Activated CD4-positive, alpha-beta T cell treated with anti-CD3 and anti-CD28 coated beads for 36 hours (primary cell): ENCODE results near the gene GP5. TPM values are rescaled to one million over a fixed set of nuclear protein-coding genes. Genes with fewer than 3 reads are reported as not detected.

Experiments used
- ATAC-seq: fragments of 200-7000 bp; cut with Tn5 transposase; one replicate; pipeline ENCODE4 v1.10.0; 2021; ENCODE audit warnings: mild to moderate bottlenecking, moderate library complexity
- CTCF ChIA-PET: fragments of 350-600 bp; sonication (Branson Sonifier 250); formaldehyde crosslinking; loops from one replicate; lab custom pipeline; 2021; ENCODE audit warnings: antibody characterized with exemption; lab: Charles Lee
- POLR2A ChIA-PET: fragments of 350-600 bp; sonication (Branson Sonifier 250); formaldehyde crosslinking; loops from one replicate; lab custom pipeline; 2021; ENCODE audit warnings: antibody characterized with exemption, inconsistent platforms; lab: Charles Lee
- DNase-seq: peaks from one replicate; pipeline ENCODE4 v3.0.0-alpha.2; 2020
- H3K27ac Mint-ChIP-seq: one replicate; pipeline ENCODE4 v1.8.0; 2021; ENCODE audit warnings: mixed read lengths
- H3K27me3 Mint-ChIP-seq: one replicate; pipeline ENCODE4 v1.8.0; 2021; ENCODE audit warnings: mixed read lengths
- H3K36me3 Mint-ChIP-seq: one replicate; pipeline ENCODE4 v1.8.0; 2021; ENCODE audit warnings: low read depth, mixed read lengths
- H3K4me1 Mint-ChIP-seq: one replicate; pipeline ENCODE4 v1.8.0; 2021; ENCODE audit warnings: mixed read lengths
- H3K4me3 Mint-ChIP-seq: one replicate; pipeline ENCODE4 v1.8.0; 2021; ENCODE audit warnings: mild to moderate bottlenecking, moderate library complexity, mixed read lengths
- H3K9me3 Mint-ChIP-seq: one replicate; pipeline ENCODE4 v1.8.0; 2021; ENCODE audit warnings: low read depth, mixed read lengths
- intact Hi-C, 2 experiments: fragments of 100-400 bp; cut with DNase I in 1 of 2; cut with micrococcal nuclease in 1 of 2; formaldehyde crosslinking; loops; one replicate each; pipeline versions ENCODE4 v1.14.2 to v1.15.1; 2022 to 2024; cut with DNase I, micrococcal nuclease
- total RNA-seq, 2 experiments: library from RNA; stranded (reverse); gene quantifications; one replicate each; pipeline ENCODE4 v1.2.3, GENCODE V29; 2021

Gene GP5
- total RNA-seq, 2 experiments from 2014 or later, result 0.37 to 0.39 TPM

GRCh38 chr3:194377708-194378107 is 21.4 kb downstream of the GP5 start:
- Mint-ChIP-seq H3K36me3 (no peaks in the 10 kb centered on the region), H3K4me3 (no peak overlapping the region), H3K27ac (no peak overlapping the region), H3K9me3 (no peaks in the 10 kb centered on the region), H3K27me3 (peaks cover 3% of the 10 kb centered on the region), H3K4me1 (no peaks in the 10 kb centered on the region)
- ATAC-seq (no peak), DNase-seq (no peak)
- ChIA-PET CTCF (interaction anchor here (0.5 to 1.0 kb wide), 3 partner anchors 73 to 300 kb away, joined by 3 read pairs; no protein-coding TSS in a partner anchor), POLR2A (no interaction called here)
- intact Hi-C loops, result no loop called here

GRCh38 chr3:194376241-194376560 is 22.9 kb downstream of the GP5 start:
- ChIA-PET CTCF (no interaction called here), POLR2A (no interaction called here)
- no peak for ATAC-seq
- Mint-ChIP-seq H3K9me3 (no peaks in the 10 kb centered on the region), H3K4me1 (no peaks in the 10 kb centered on the region), H3K36me3 (no peaks in the 10 kb centered on the region), H3K4me3 (no peak overlapping the region), H3K27me3 (peaks cover 3% of the 10 kb centered on the region), H3K27ac (no peak overlapping the region)
- intact Hi-C loops, result no loop called here
- no peak for DNase-seq

GRCh38 chr3:194375473-194376240 is 23.4 kb downstream of the GP5 start:
- CTCF ChIA-PET, result interaction anchor here (0.6 kb wide), 1 partner anchor 20 kb away, joined by 3 read pairs; no protein-coding TSS in a partner anchor
- POLR2A ChIA-PET, result no interaction called here
- no peak overlapping the region for H3K4me3 Mint-ChIP-seq

GRCh38 chr3:194374935-194375334 is 24.1 kb downstream of the GP5 start:
- Mint-ChIP-seq H3K4me3 (no peak overlapping the region), H3K9me3 (no peaks in the 10 kb centered on the region), H3K4me1 (no peaks in the 10 kb centered on the region), H3K27ac (no peak overlapping the region), H3K36me3 (no peaks in the 10 kb centered on the region), H3K27me3 (peaks cover 10% of the 10 kb centered on the region)
- intact Hi-C loops, result no loop called here
- CTCF ChIA-PET, result interaction anchor here (0.6 kb wide), 1 partner anchor 19 kb away, joined by 3 read pairs; no protein-coding TSS in a partner anchor
- DNase-seq (no peak), ATAC-seq (no peak)
- POLR2A ChIA-PET, result no interaction called here

More at GRCh38 chr3:194375473-194376240, 23.4 kb downstream of the GP5 start:
- DNase-seq, result no peak
- ATAC-seq, result no peak
- H3K36me3 Mint-ChIP-seq, result no peaks in the 10 kb centered on the region
- H3K9me3 Mint-ChIP-seq, result no peaks in the 10 kb centered on the region
- intact Hi-C loops, result no loop called here
- no peak overlapping the region for H3K27ac Mint-ChIP-seq
- no peaks in the 10 kb centered on the region for H3K4me1 Mint-ChIP-seq
- peaks cover 4% of the 10 kb centered on the region for H3K27me3 Mint-ChIP-seq

GRCh38 chr3:194373899-194374298 is 25.2 kb downstream of the GP5 start:
- POLR2A ChIA-PET, result no interaction called here
- CTCF ChIA-PET, result interaction anchor here (1.0 kb wide), 1 partner anchor 13 kb away, joined by 3 read pairs; no protein-coding TSS in a partner anchor
- Mint-ChIP-seq H3K4me1 (no peaks in the 10 kb centered on the region), H3K4me3 (no peak overlapping the region), H3K36me3 (no peaks in the 10 kb centered on the region), H3K9me3 (no peaks in the 10 kb centered on the region), H3K27me3 (peaks cover 18% of the 10 kb centered on the region), H3K27ac (no peak overlapping the region)
- intact Hi-C loops, result no loop called here
- ATAC-seq (no peak), DNase-seq (no peak)

- Mint-ChIP-seq H3K9me3 (no peaks in the 10 kb centered on the region), H3K27ac (no peak overlapping the region), H3K4me1 (no peaks in the 10 kb centered on the region), H3K4me3 (no peak overlapping the region), H3K27me3 (peaks cover 23% of the 10 kb centered on the region), H3K36me3 (no peaks in the 10 kb centered on the region)
- ATAC-seq (no peak), DNase-seq (no peak)
- CTCF ChIA-PET, result interaction anchor here (0.6 kb wide), 1 partner anchor 14 kb away, joined by 4 read pairs; no protein-coding TSS in a partner anchor
- intact Hi-C loops, result no loop called here
- POLR2A ChIA-PET, result no interaction called here
These were observed 26.0 kb downstream of the GP5 start for GRCh38 chr3:194373028-194373427.

GRCh38 chr3:194370753-194371152 is 28.3 kb downstream of the GP5 start:
- Mint-ChIP-seq H3K36me3 (no peaks in the 10 kb centered on the region), H3K27me3 (peaks cover 26% of the 10 kb centered on the region), H3K27ac (no peak overlapping the region), H3K9me3 (no peaks in the 10 kb centered on the region), H3K4me3 (no peak overlapping the region), H3K4me1 (no peaks in the 10 kb centered on the region)
- no peak for ATAC-seq
- DNase-seq, result no peak
- intact Hi-C loops, result no loop called here
- CTCF ChIA-PET, result no interaction called here
- POLR2A ChIA-PET, result no interaction called here

- ATAC-seq, result no peak
- H3K36me3 Mint-ChIP-seq, result no peaks in the 10 kb centered on the region
- ChIA-PET POLR2A (no interaction called here), CTCF (no interaction called here)
- no peak within 1 kb of the TSS for H3K27ac Mint-ChIP-seq
- H3K4me3 Mint-ChIP-seq, result no peak within 1 kb of the TSS
- intact Hi-C loops, result no loop called here
- peaks cover 26% of the 10 kb centered on the region for H3K27me3 Mint-ChIP-seq
- no peaks in the 10 kb centered on the region for H3K9me3 Mint-ChIP-seq
- DNase-seq, result no peak
- no peaks in the 10 kb centered on the region for H3K4me1 Mint-ChIP-seq
These were observed 29.4 kb downstream of the GP5 start, which contains the start of gene LRRC15 for GRCh38 chr3:194369522-194370279. Gene LRRC15 (minus strand): TSS chr3:194369743. CDS start chr3:194361043, 8,700 bp downstream.

- ChIA-PET POLR2A (no interaction called here), CTCF (no interaction called here)
- intact Hi-C loops, result no loop called here
- no peak for DNase-seq
- H3K4me3 Mint-ChIP-seq, result no peak overlapping the region
- peaks cover 26% of the 10 kb centered on the region for H3K27me3 Mint-ChIP-seq
- no peaks in the 10 kb centered on the region for H3K9me3 Mint-ChIP-seq
- no peak for ATAC-seq
- H3K36me3 Mint-ChIP-seq, result no peaks in the 10 kb centered on the region
- H3K27ac Mint-ChIP-seq, result no peak overlapping the region
- no peaks in the 10 kb centered on the region for H3K4me1 Mint-ChIP-seq
These were observed 30.1 kb downstream of the GP5 start for GRCh38 chr3:194368918-194369317.

GRCh38 chr3:194367992-194368841 is 30.8 kb downstream of the GP5 start:
- POLR2A ChIA-PET, result no interaction called here
- peaks cover 26% of the 10 kb centered on the region for H3K27me3 Mint-ChIP-seq
- no peak overlapping the region for H3K4me3 Mint-ChIP-seq
- no peaks in the 10 kb centered on the region for H3K9me3 Mint-ChIP-seq
- H3K27ac Mint-ChIP-seq, result no peak overlapping the region
- no peaks in the 10 kb centered on the region for H3K4me1 Mint-ChIP-seq
- ATAC-seq (no peak), DNase-seq (no peak)
- CTCF ChIA-PET, result no interaction called here
- intact Hi-C loops, result no loop called here
- H3K36me3 Mint-ChIP-seq, result no peaks in the 10 kb centered on the region

GRCh38 chr3:194365978-194366490 is 33.0 kb downstream of the GP5 start:
- no peak overlapping the region for H3K4me3 Mint-ChIP-seq
- no peak for ATAC-seq
- intact Hi-C loops, result no loop called here

More at GRCh38 chr3:194365978-194366490, 33.0 kb downstream of the GP5 start:
- H3K27me3 Mint-ChIP-seq, result peaks cover 26% of the 10 kb centered on the region
- ChIA-PET CTCF (interaction anchor here (3.0 kb wide), 1 partner anchor 32 kb away, joined by 10 read pairs; no protein-coding TSS in a partner anchor), POLR2A (no interaction called here)
- DNase-seq, result no peak
- H3K9me3 Mint-ChIP-seq, result no peaks in the 10 kb centered on the region
- no peak overlapping the region for H3K27ac Mint-ChIP-seq
- H3K36me3 Mint-ChIP-seq, result no peaks in the 10 kb centered on the region
- no peaks in the 10 kb centered on the region for H3K4me1 Mint-ChIP-seq
